Measurements from ENCODE around the gene DCP2.

The DCP2 gene

DNA sequence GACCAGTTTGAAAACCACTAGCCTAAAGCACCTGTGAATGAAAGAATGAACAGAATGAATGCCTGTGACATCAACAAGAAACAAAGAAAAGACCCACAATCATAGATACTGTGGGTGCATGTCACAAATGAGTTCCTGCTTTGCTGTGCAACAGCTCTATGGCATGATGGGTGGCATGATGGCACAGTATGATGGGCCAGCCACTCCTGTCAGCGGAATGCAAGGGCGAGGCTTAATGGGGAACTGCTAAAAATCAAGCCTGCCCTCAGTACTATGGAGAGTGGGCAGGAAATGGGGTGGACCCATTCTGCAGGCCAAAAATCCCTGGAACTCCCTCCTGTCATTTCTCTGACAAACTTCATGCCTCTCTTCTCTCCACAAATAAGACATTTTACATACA lies 89.0 kb downstream of the DCP2 start:
- Mint-ChIP-seq H3K9me3 (no peaks in the 10 kb centered on the region), H3K4me1 (ENCODE audit: low read depth) (peaks cover 38% of the 10 kb centered on the region), H3K27ac (no peak overlapping the region)

DNA sequence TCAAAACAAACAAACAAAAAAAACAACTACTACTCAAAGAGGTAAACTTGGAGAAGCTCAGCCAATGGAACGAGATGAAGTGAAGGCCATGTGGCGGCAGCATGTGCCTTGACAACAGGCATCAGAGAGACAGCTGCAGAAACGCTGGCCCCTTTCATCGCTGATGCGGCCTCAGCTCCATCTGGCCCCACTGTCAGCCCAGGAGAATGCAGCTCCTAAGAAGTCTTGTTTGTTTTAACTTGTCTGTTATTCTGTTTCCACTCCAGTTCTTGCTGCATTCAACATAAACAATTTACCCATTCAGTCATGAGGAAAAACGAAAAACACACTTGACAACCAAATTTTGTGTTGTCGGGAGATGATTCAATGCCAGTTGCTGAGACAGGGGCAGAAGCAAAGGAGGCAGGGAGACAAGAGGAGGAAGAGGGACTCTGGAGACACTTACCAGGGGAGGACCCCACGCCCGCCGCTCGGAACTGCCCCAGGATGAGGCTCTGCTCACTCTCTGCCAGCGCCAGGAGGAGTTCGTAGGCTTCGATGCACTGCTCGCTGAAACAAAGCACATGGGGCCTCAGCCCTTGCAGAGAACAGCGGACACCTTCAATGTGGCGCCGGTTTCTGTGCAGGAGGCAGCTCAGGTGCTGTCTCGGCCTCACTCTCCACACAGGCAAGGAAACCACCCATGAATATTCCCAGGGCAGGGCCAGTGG lies 91.2 kb downstream of the DCP2 start:
- no peak overlapping the region for H3K4me3 Mint-ChIP-seq
- no peak overlapping the region for H3K27ac Mint-ChIP-seq
- H3K9me3 Mint-ChIP-seq, result no peaks in the 10 kb centered on the region
- H3K27me3 Mint-ChIP-seq (ENCODE audit: low read depth), result no peaks in the 10 kb centered on the region
- DNase-seq (ENCODE audit: low spot score), result no peak
- H3K4me1 Mint-ChIP-seq (ENCODE audit: low read depth), result peaks cover 18% of the 10 kb centered on the region
- peaks cover 3% of the 10 kb centered on the region for H3K36me3 Mint-ChIP-seq (ENCODE audit: low read depth)

More for the DNA sequence above, 89.0 kb downstream of the DCP2 start:
- DNase-seq (ENCODE audit: low spot score), result no peak
- Mint-ChIP-seq H3K4me3 (no peak overlapping the region), H3K36me3 (ENCODE audit: low read depth) (peaks cover 3% of the 10 kb centered on the region), H3K27me3 (ENCODE audit: low read depth) (no peaks in the 10 kb centered on the region)

DNA sequence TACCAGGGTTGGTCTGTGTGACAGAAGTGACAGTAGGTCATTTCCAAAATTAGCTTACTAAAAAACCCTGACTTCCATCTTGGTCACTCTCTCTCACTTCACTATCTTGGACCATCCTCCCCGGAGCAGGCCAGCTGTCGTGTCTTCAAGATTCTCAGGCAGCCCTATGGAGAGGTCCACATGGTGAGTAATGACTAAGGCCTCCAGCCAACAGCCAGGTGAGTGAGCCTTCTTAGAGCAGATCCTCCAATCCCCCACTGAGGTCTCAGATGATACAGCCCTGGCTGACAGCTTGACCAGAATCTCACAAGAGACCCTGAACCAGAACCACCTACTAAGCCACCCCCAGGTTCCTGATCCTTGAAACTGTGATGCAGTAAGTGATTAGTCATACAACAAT lies 92.0 kb downstream of the DCP2 start:
- DNase-seq (ENCODE audit: low spot score), result no peak
- Mint-ChIP-seq H3K36me3 (ENCODE audit: low read depth) (no peaks in the 10 kb centered on the region), H3K9me3 (no peaks in the 10 kb centered on the region), H3K4me1 (ENCODE audit: low read depth) (peaks cover 15% of the 10 kb centered on the region), H3K4me3 (no peak overlapping the region), H3K27me3 (ENCODE audit: low read depth) (peaks cover 3% of the 10 kb centered on the region), H3K27ac (no peak overlapping the region)

Measured in T-helper 2 cell treated with Interferon-gamma antibody and Interleukin-4, amounts not matched to agents 5 μg/mL and 100 μg/mL, for 36 hours (primary cell).